A673 (cell line): Measurements from ENCODE around the gene LCMT1. TPM values are rescaled to one million over a fixed set of nuclear protein-coding genes. Genes with fewer than 3 reads are reported as not detected.
"Not testable (repeated sequence)": the region's sequence is repeated elsewhere in the genome, so short reads cannot be mapped to it uniquely, and the experiment has no call there.

Source experiments
- BruUV-seq: library from RNA; stranded (reverse); fragments of 400-500 nt; replicated peaks from 2 replicates; lab custom pipeline; 2021; lab: Mats Ljungman, UMichigan
- CTCF ChIA-PET: fragments of 300-600 bp; sonication (Branson Sonifier 250); formaldehyde crosslinking; loops from one replicate; lab custom pipeline; 2022; ENCODE audit warnings: antibody characterized with exemption; lab: Charles Lee
- POLR2A ChIA-PET: fragments of 300-600 bp; sonication (Branson Sonifier 250); formaldehyde crosslinking; loops from one replicate; lab custom pipeline; 2022; ENCODE audit warnings: antibody characterized with exemption; ENCODE audit not compliant: low non-redundant PET; lab: Charles Lee
- DNase-seq: peaks from one replicate; pipeline ENCODE4 v3.0.0-alpha.2; 2015; ENCODE audit warnings: low spot score
- H3K27ac ChIP-seq: fragments of 200-600 bp; sonication (generic); 2 replicates; pipeline ENCODE4 v1.5.1; 2016; ENCODE audit warnings: mixed run types, low read depth, mild to moderate bottlenecking, mixed read lengths, antibody characterized with exemption, low read length; ENCODE audit not compliant: poor library complexity, severe bottlenecking
- H3K27me3 ChIP-seq: fragments of 200-600 bp; sonication (generic); replicated peaks from 2 replicates; pipeline ENCODE4 v1.6.1; 2017; ENCODE audit warnings: mixed run types, low read depth, mild to moderate bottlenecking, mixed read lengths, antibody characterized with exemption, low read length; ENCODE audit not compliant: insufficient read depth, poor library complexity
- H3K36me3 ChIP-seq: fragments of 200-600 bp; sonication (generic); 2 replicates; pipeline ENCODE4 v1.6.1; 2016; ENCODE audit warnings: mixed run types, mild to moderate bottlenecking, mixed read lengths, antibody characterized with exemption, low read length; ENCODE audit not compliant: insufficient read depth, poor library complexity, severe bottlenecking
- H3K4me1 ChIP-seq: fragments of 200-600 bp; sonication (generic); 2 replicates; pipeline ENCODE4 v1.6.1; 2017; ENCODE audit warnings: mixed run types, mild to moderate bottlenecking, mixed read lengths, antibody characterized with exemption, low read length; ENCODE audit not compliant: insufficient read depth, poor library complexity, severe bottlenecking
- H3K4me3 ChIP-seq: fragments of 200-600 bp; sonication (generic); 2 replicates; pipeline ENCODE4 v1.5.1; 2016; ENCODE audit warnings: low read depth, mixed run types, mild to moderate bottlenecking, mixed read lengths, low read length; ENCODE audit not compliant: poor library complexity, severe bottlenecking
- H3K9me3 ChIP-seq: fragments of 200-600 bp; sonication (generic); 2 replicates; pipeline ENCODE4 v1.6.1; 2016; ENCODE audit warnings: mixed run types, low read depth, mild to moderate bottlenecking, mixed read lengths, antibody characterized with exemption, low read length; ENCODE audit not compliant: poor library complexity, severe bottlenecking
- EZH2 ChIP-seq: fragments of 200-600 bp; sonication (generic); IDR thresholded peaks from 2 replicates; pipeline ENCODE4 v1.6.1; 2017; ENCODE audit warnings: borderline replicate concordance, low read depth, mild to moderate bottlenecking, mixed read lengths, antibody characterized with exemption, low read length; ENCODE audit not compliant: poor library complexity, severe bottlenecking
- intact Hi-C: fragments of 100-400 bp; cut with micrococcal nuclease; formaldehyde crosslinking; loops from one replicate; pipeline ENCODE4 v1.10.0; 2022; ENCODE audit not compliant: unreplicated experiment
- total RNA-seq: library from RNA; stranded (reverse); gene quantifications from 2 replicates; pipeline ENCODE4 v1.2.3, GENCODE V29; 2021
- TF ChIP-seq, protein P1 (sequence below): fragments of 300-800, 200-600 bp; sonication (generic); conservative IDR thresholded peaks from 2 replicates; pipeline ENCODE4 v1.5.1; 2017; ENCODE audit warnings: low read depth, mild to moderate bottlenecking, antibody characterized with exemption, low read length, moderate library complexity, mixed read lengths

Gene LCMT1
- total RNA-seq, 1 experiment from 2014 or later, result 56.3 TPM

DNA sequence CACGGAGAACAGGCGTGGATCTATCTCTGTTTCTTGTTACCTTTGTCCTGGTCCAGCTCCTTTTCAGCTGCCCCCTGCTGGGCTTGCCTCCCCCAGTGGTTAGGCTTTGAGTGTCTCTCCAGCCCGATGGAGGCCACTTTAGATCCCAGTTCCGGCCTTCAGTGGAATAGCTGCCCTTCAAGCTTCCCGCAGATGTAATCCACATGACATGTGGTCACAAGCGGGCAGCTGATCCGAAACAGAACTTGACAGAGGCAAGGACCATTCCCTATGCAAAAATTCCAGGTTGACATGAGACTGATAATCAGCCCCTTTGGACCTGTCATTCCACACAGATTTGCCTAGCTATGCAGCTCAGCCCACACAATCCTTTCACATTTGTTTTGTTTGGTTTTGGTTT lies 64.6 kb downstream of the LCMT1 start:
- Histone ChIP-seq H3K27ac (no peak overlapping the region), H3K36me3 (peaks cover 6% of the 10 kb centered on the region), H3K27me3 (no peaks in the 10 kb centered on the region), H3K4me1 (no peaks in the 10 kb centered on the region), H3K9me3 (no peaks in the 10 kb centered on the region), H3K4me3 (no peak overlapping the region)
- CTCF ChIA-PET, result no interaction called here
- no TSS peak for BruUV-seq
- intact Hi-C loops, result no loop called here
- TF ChIP-seq, protein P1, sequence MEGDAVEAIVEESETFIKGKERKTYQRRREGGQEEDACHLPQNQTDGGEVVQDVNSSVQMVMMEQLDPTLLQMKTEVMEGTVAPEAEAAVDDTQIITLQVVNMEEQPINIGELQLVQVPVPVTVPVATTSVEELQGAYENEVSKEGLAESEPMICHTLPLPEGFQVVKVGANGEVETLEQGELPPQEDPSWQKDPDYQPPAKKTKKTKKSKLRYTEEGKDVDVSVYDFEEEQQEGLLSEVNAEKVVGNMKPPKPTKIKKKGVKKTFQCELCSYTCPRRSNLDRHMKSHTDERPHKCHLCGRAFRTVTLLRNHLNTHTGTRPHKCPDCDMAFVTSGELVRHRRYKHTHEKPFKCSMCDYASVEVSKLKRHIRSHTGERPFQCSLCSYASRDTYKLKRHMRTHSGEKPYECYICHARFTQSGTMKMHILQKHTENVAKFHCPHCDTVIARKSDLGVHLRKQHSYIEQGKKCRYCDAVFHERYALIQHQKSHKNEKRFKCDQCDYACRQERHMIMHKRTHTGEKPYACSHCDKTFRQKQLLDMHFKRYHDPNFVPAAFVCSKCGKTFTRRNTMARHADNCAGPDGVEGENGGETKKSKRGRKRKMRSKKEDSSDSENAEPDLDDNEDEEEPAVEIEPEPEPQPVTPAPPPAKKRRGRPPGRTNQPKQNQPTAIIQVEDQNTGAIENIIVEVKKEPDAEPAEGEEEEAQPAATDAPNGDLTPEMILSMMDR, result no peak
- no peak for TF ChIP-seq EZH2
- DNase-seq, result no peak
- POLR2A ChIA-PET, result no interaction called here

DNA sequence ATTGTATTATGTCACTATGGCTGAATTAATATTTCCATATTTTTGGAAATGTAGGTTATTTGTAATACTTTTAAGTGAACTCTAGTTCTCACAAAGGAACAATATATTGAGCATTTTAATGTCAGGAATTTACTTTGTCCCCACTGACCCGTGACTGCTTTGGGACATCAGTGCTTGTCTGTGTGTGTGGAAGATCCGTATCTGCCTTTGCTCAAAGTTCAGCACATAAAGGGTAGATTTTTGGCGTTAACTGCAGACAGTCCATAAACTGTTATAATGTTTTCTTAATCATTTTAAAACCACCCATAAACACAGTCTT lies 65.9 kb downstream of the LCMT1 start:
- no peak overlapping the region for H3K4me3 ChIP-seq
- no peaks in the 10 kb centered on the region for H3K9me3 ChIP-seq
- TF ChIP-seq, protein P1, result no peak
- TF ChIP-seq EZH2, result no peak
- CTCF ChIA-PET, result no interaction called here
- H3K4me1 ChIP-seq, result no peaks in the 10 kb centered on the region
- no peaks in the 10 kb centered on the region for H3K27me3 ChIP-seq
- no peak for DNase-seq
- H3K36me3 ChIP-seq, result peaks cover 2% of the 10 kb centered on the region
- intact Hi-C loops, result no loop called here
- H3K27ac ChIP-seq, result no peak overlapping the region
- POLR2A ChIA-PET, result no interaction called here
- BruUV-seq, result no TSS peak

DNA sequence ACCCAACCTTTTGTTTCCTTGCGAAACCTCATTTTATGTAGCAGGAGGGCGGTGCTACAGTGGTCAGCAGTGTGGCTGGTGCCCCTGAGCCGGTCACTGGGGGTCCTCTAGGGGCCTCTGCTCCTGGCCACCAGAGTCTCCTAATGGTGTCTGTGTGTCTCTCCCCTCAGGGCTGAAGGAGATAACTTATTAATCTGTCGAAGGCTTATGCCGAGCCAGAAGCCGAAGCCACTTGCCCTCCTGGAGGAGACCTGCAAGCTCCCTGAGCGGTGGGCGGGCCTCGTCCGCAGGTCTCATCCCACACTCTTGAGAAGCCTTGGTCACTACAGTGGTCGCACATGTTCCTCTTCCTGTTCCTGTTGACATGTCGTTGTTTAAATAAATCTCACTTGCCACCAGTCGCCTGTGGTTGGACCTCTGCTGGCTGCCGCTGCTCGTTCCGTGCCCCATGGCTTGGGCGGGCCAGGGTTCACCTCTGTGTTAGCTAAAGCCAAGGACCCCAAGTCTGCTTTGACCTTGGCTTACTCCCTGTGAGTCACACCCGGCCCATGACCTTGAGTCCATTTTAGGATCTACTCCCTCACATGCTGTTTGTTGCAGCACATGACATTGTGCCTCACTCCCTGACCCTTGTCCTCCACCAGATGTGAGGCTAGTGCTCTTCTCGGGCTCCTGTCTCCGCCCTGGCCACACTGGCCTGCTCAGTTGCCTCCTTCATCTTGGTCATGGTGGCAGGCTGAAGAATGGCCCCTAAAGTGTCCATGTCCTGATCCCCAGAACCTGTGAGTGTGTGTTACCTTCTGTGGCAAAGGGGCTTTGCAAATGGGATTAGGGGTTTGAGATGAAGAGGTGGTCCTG lies 66.5 kb downstream of the LCMT1 start:
- Histone ChIP-seq H3K27ac (no peak overlapping the region), H3K9me3 (no peaks in the 10 kb centered on the region), H3K4me1 (no peaks in the 10 kb centered on the region), H3K36me3 (peaks cover 2% of the 10 kb centered on the region), H3K27me3 (no peaks in the 10 kb centered on the region), H3K4me3 (no peak overlapping the region)
- POLR2A ChIA-PET, result no interaction called here
- intact Hi-C loops, result no loop called here
- no TSS peak for BruUV-seq
- TF ChIP-seq, protein P1, result no peak
- no peak for TF ChIP-seq EZH2
- CTCF ChIA-PET, result no interaction called here
- DNase-seq, result no peak

DNA sequence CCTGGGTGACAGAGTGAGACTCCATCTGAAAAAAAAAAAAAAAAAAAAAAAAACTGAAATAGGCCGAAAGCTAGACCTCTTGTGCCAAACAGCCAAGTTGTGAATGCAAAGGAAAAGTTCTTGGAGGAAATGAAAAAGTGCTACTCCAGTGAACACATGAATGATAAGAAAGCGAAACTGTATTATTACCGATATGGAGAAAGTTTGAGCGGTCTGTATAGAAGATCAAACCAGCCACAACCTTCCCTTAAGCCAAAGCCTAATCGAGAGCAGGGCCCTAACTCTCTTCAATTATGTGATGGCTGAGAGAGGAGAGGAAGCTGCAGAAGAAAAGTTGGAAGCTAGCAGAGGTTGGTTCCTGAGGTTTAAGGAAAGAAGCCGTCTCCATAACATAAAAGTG lies 69.7 kb downstream of the LCMT1 start:
- POLR2A ChIA-PET, BruUV-seq, DNase-seq, H3K4me3 ChIP-seq, H3K27ac ChIP-seq, intact Hi-C loops, H3K9me3 ChIP-seq, H3K36me3 ChIP-seq, H3K4me1 ChIP-seq, H3K27me3 ChIP-seq, CTCF ChIA-PET: not testable (repeated sequence)
